GM12872 (cell line): Measurements from ENCODE around the gene TRIM67.

Experiments
- CTCF ChIP-seq: IDR thresholded peaks from 3 replicates; pipeline ENCODE4 v1.5.1; 2011; ENCODE audit warnings: low read depth, mild to moderate bottlenecking, low read length, moderate library complexity; ENCODE audit not compliant: insufficient read depth

Gene TRIM67

DNA sequence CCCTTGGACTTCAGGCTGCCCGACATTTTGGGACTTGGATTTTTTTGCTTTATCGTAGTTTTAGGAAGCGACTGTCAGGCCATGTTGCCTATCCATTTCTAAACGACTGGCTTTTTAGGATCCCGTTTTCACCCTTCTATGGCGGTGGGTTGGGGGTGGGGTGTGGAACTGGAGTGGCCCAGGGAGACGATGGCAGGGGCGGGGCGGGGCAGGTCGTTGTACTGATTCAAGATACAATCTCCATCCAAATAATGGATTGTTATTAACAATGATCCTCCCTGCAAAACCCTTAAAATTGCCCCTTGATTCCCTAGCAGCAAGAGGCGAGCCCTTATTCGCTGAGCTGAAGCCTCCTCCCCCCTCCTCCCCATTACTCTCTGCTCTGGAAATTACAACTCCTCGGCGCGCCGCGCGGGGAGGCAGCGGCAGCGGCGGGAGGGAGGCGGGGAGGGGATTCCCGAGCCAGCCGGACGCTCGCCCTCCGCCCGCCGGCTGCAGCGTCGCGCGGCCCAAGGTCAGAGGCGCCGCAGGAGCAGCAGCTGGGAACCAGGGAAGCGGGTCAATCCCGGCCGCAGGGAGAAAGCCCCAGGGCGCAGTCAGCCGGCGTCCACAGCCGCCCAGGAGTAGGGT is at the start of gene TRIM67:
TRIM67 (plus strand) TSS at position 392 of the 630 bp plus-strand sequence. CDS start 912 bp downstream, outside the sequence.
- TF ChIP-seq CTCF, result no peak

- no peak for TF ChIP-seq CTCF
Observed at GRCh38 chr1:231116738-231117137, 45.1 kb upstream of the TRIM67 start.

- no peak for TF ChIP-seq CTCF
Observed at GRCh38 chr1:231118704-231119453, 43.0 kb upstream of the TRIM67 start.

- TF ChIP-seq CTCF, result no peak
Observed at GRCh38 chr1:231121533-231121932, 40.3 kb upstream of the TRIM67 start.

DNA sequence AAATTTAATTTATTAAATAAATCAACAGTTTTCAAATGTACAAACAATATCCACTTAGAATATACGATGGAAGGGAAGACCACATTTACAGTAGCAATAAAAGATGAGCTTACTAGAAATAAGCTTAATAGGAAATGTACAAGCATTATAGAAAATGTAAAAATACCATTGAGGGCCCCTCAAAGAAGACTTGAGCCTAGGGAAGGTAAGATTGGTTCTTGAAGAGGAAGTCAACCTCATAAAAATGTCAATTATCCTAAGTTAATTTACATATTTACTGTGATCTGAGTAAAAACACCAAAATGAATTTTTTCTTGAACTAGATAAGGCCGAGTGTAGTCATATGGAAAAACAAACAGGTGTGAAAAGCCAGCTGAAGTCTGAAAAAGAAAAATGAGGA is 39.7 kb upstream of the TRIM67 start:
- no peak for TF ChIP-seq CTCF

- no peak for TF ChIP-seq CTCF
Observed at GRCh38 chr1:231124746-231125145, 37.1 kb upstream of the TRIM67 start.

- TF ChIP-seq CTCF, result no peak
Observed at GRCh38 chr1:231125972-231126580, 35.8 kb upstream of the TRIM67 start.
